ENCODE data around the gene SHANK3. TPM values are rescaled to one million over a fixed set of nuclear protein-coding genes. Genes with fewer than 3 reads are reported as not detected.

Gene SHANK3
- total and polyA plus RNA-seq, 2 of the 8 experiments (the other 6 are each of a cell fraction or from before 2014, with no cell fraction given), result 1.5 to 6.0 TPM

- H3K56ac ChIP-seq (replicated peaks; ENCODE audit: insufficient read length, low read depth, low read length), result no peak overlapping the region
- H3K36me3 ChIP-seq (ENCODE audit: control insufficient read depth in 2 of 4, insufficient read depth in 4 of 4, low read length in 3 of 4), result peaks cover 0 to 2% (median 0%) of the 10 kb centered on the region in 4 experiments; a peak in 1 of 8 replicates
- 8% methylated on average over 17 of the region's 58 CpGs; no CpG with 5 or more reads in 1 of the 2 experiments for WGBS, 2 experiments (ENCODE audit: extremely low coverage in 1 of 2, insufficient coverage in 1 of 2, insufficient read length in 1 of 2, insufficient replicate concordance in 2 of 2, low coverage in 1 of 2, low lambda C conversion rate in 2 of 2, missing lambda C conversion rate in 1 of 2)
- H2BK20ac ChIP-seq (ENCODE audit: low read length), result no peak overlapping the region
- no peak overlapping the region for H2BK120ac ChIP-seq (replicated peaks; ENCODE audit: low read depth, low read length)
- FAIRE-seq (no peak), DNase-seq (ENCODE audit: low read depth in 1 of 2, low spot score in 2 of 2) (peak in 1 of 2 experiments; percentile 84)
- H3K9me3 ChIP-seq (ENCODE audit: insufficient read depth in 2 of 2, low read depth in 1 of 2, low read length in 1 of 2), result no peaks in the 10 kb centered on the region
- H3K79me1 ChIP-seq (ENCODE audit: low read depth, low read length), result no peaks in the 10 kb centered on the region
- no peaks in the 10 kb centered on the region for H3K79me2 ChIP-seq (ENCODE audit: control insufficient read depth in 1 of 2, insufficient read depth in 2 of 2, low read length in 2 of 2)
- H3K4me1 ChIP-seq (replicated peaks in 1 of 4; ENCODE audit: control insufficient read depth in 3 of 4, insufficient read depth in 4 of 4, low read length in 3 of 4), result peaks cover 0 to 10% (median 0%) of the 10 kb centered on the region in 4 experiments; a peak in 4 of 7 replicates
- H2BK5ac ChIP-seq (ENCODE audit: low read depth, low read length), result no peak overlapping the region
- CTCF ChIA-PET (ENCODE audit: partially characterized antibody), result interaction anchor here (0.8 to 11.2 kb wide), 27 partner anchors 8 to 513 kb away, joined by 3 to 281 read pairs (median 4); partner anchors contain the start of genes ARSA, SCO2 and SYCE3
- H3K27ac ChIP-seq (ENCODE audit: low read depth, low read length), result no peak overlapping the region
- no peak overlapping the region for H4K91ac ChIP-seq (replicated peaks; ENCODE audit: insufficient read length, low read length)
- no peak overlapping the region for H2BK15ac ChIP-seq (ENCODE audit: low read length)
- peaks cover 6 to 24% (median 14%) of the 10 kb centered on the region in 4 experiments; a peak in 6 of 7 replicates for H3K27me3 ChIP-seq (replicated peaks in 1 of 4; ENCODE audit: control insufficient read depth in 3 of 4, extremely low read depth in 1 of 4, insufficient read depth in 3 of 4, low read length in 3 of 4)
- peak overlapping the region; percentile 11 to 58 (median 16); a peak in 6 of 8 replicates for H3K4me3 ChIP-seq (ENCODE audit: extremely low read depth in 1 of 4, insufficient read depth in 2 of 4, low read depth in 3 of 4, low read length in 4 of 4)
- no peak overlapping the region for H2AK5ac ChIP-seq (ENCODE audit: low read depth, low read length)
- no peak overlapping the region for H3K18ac ChIP-seq (ENCODE audit: extremely low read depth, low read length)
- H4K20me1 ChIP-seq (replicated peaks in 1 of 2; ENCODE audit: control insufficient read depth in 1 of 2, insufficient read depth in 2 of 2, low read length in 2 of 2), result peaks cover 5 to 16% of the 10 kb centered on the region in 2 experiments
- H4K8ac ChIP-seq (ENCODE audit: extremely low read depth, insufficient read depth, low read length), result no peak overlapping the region
- no peak overlapping the region for H3K4ac ChIP-seq (replicated peaks; ENCODE audit: insufficient read length, low read depth, low read length)
- H2BK12ac ChIP-seq (ENCODE audit: low read depth, low read length), result no peak overlapping the region
- H3K4me2 ChIP-seq (ENCODE audit: insufficient read depth in 1 of 2, low read depth in 2 of 2, low read length in 2 of 2), result peak overlapping the region; percentile 34 to 53; a peak in 3 of 4 replicates
- POLR2A ChIA-PET (ENCODE audit: partially characterized antibody), result interaction anchor here (0.9 to 1.1 kb wide), 3 partner anchors 13 to 69 kb away, joined by 3 read pairs; partner anchors contain the start of genes ARSA and SHANK3
- H3K23ac ChIP-seq (ENCODE audit: insufficient read length), result no peak overlapping the region
- H2AFZ ChIP-seq (ENCODE audit: low read length), result no peak overlapping the region
- no peak overlapping the region for H4K5ac ChIP-seq (ENCODE audit: insufficient read length, low read depth, low read length)
- H3K23me2 ChIP-seq (ENCODE audit: low read depth, low read length), result peaks cover 2% of the 10 kb centered on the region; the same call in 1 of the 2 replicates
- H3K14ac ChIP-seq (ENCODE audit: insufficient read length), result no peak overlapping the region
- H3K9ac ChIP-seq (replicated peaks in 1 of 4; ENCODE audit: extremely low read depth in 1 of 4, low read depth in 3 of 4, low read length in 3 of 4), result no peak overlapping the region
- no peak for TF ChIP-seq SP2 (IDR thresholded peaks at IDR 0.05; ENCODE audit: low read length)
- peak; percentile 88; the same call in 1 of the 2 replicates for TF ChIP-seq KDM1A (IDR thresholded peaks at IDR 0.05; ENCODE audit: borderline replicate concordance, low read length)
- no peak for TF ChIP-seq BCL11A (IDR thresholded peaks at IDR 0.05; ENCODE audit: low read depth in 2 of 2, low read length in 2 of 2)
- TF ChIP-seq SIX5 (IDR thresholded peaks at IDR 0.05; ENCODE audit: low read depth, low read length), result no peak
- TF ChIP-seq ASH2L (IDR thresholded peaks at IDR 0.05; ENCODE audit: low read length), result no peak
- no peak for TF ChIP-seq RBBP5 (IDR thresholded peaks at IDR 0.05; ENCODE audit: borderline replicate concordance, low read depth, low read length)
- no peak for TF ChIP-seq MAFK (IDR thresholded peaks at IDR 0.05; ENCODE audit: low read depth, low read length)
- TF ChIP-seq POU5F1 (IDR thresholded peaks at IDR 0.05; ENCODE audit: low read depth, low read length), result no peak
- TF ChIP-seq GTF2F1 (IDR thresholded peaks at IDR 0.05; ENCODE audit: borderline replicate concordance, low read depth, low read length), result no peak
- 0 out of 2 replicates have a peak, but pooled peaks have one; percentile 12 for TF ChIP-seq CREB1 (IDR thresholded peaks at IDR 0.05)
- TF ChIP-seq KDM4A (IDR thresholded peaks at IDR 0.05; ENCODE audit: low read depth, low read length, severe bottlenecking), result peak; percentile 35
- no peak for TF ChIP-seq NANOG (IDR thresholded peaks at IDR 0.05; ENCODE audit: insufficient read depth, low read depth, low read length, poor library complexity, severe bottlenecking)
- no peak for TF ChIP-seq TAF1 (IDR thresholded peaks at IDR 0.05; ENCODE audit: low read depth, low read length)
Measured at GRCh38 chr22:50696799-50697561, 24.4 kb downstream of the SHANK3 start.
